Psoas muscle (tissue), 8 donors: ENCODE measurements around the gene MOB3B. TPM values are rescaled to one million over a fixed set of nuclear protein-coding genes. Genes with fewer than 3 reads are reported as not detected.

Source experiments
- ATAC-seq, 4 donors: fragments of 200-7000 bp; cut with Tn5 transposase; one replicate each; pipeline ENCODE4 v1.9.1; 2020; ENCODE audit warnings: moderate library complexity in 3 of 4, mild to moderate bottlenecking in 2 of 4
- DNase-seq, 2 donors: peaks; one replicate each; pipeline ENCODE4 v3.0.0-alpha.2; 2020
- H3K27ac ChIP-seq: fragments of 200-600 bp; one replicate; pipeline ENCODE4 v1.8.0; 2022
- H3K27me3 ChIP-seq, 3 donors: fragments of 200-600 bp in 1 of 3; one replicate each; pipeline versions ENCODE4 v1.6.1 to v1.8.0; 2013 to 2022; ENCODE audit warnings: low read length in 2 of 3, mild to moderate bottlenecking in 2 of 3, moderate library complexity in 1 of 3; ENCODE audit not compliant: insufficient read depth in 3 of 3
- H3K36me3 ChIP-seq, 2 donors: fragments of 200-600 bp in 1 of 2; one replicate each; pipeline versions ENCODE4 v1.6.1 to v1.8.0; 2013 to 2022; ENCODE audit warnings: low read depth in 1 of 2, mild to moderate bottlenecking in 1 of 2, moderate library complexity in 1 of 2; ENCODE audit not compliant: insufficient read depth in 1 of 2
- H3K4me1 ChIP-seq: fragments of 200-600 bp; one replicate; pipeline ENCODE4 v1.8.0; 2022
- H3K4me3 ChIP-seq: fragments of 200-600 bp; one replicate; pipeline ENCODE4 v1.8.0; 2022; ENCODE audit warnings: mild to moderate bottlenecking
- H3K9me3 ChIP-seq: fragments of 200-600 bp; one replicate; pipeline ENCODE4 v1.8.0; 2022
- WGBS, 3 donors: extraction: QIAGEN DNeasy Blood & Tissue Kit; methylation state at CpG; one replicate each; pipeline versions ENCODE4 v1.1.6 to v1.1.7; 2013; 5-methylcytosine and 5-hydroxymethylcytosine counted together
- intact Hi-C, 2 donors: fragments of 100-400 bp; cut with DNase I; formaldehyde crosslinking; loops; one replicate each; pipeline versions ENCODE4 v1.11.0 to v1.14.2; 2022
- polyA plus RNA-seq, 3 donors: library from polyadenylated mRNA; stranded (reverse); fragments of 200-250 nt; gene quantifications; one replicate each; pipeline ENCODE4 v1.2.3, GENCODE V29; 2013
- total RNA-seq, 4 donors: library from RNA; stranded (reverse); fragmentation: NEBNext Ultra II Directional in 2 of 4; extraction: Animal tissue kit (Norgen Biotek cat#: 25700) in 2 of 4; gene quantifications; one replicate each; pipeline versions ENCODE4 v1.2.1 to v1.2.4, GENCODE V29; 2021 to 2023
- TF ChIP-seq, protein P1 (sequence below): fragments of 200-600 bp; IDR thresholded peaks from one replicate; pipeline ENCODE4 v1.8.0; 2022; ENCODE audit warnings: antibody characterized with exemption
- donor health status: healthy with polysubstance abuse.
- donor health status: DM: no; HTN: no; CAD: no; lungs with moderate emphysema.
- donor health status: Bipolar disorder and iron deficiency.
- donor health status: healthy.
- donor health status: DM: yes; HTN: yes; CAD: no.
- donor health status: DM: no; HTN: no; CAD: no.
- donor health status: DM: no; HTN: no; CAD: no.
- donor health status: DM: yes; HTN: yes; CAD: no.

MOB3B gene
- total and polyA plus RNA-seq, 7 donors, result 0.57 to 4.5 (median 1.8) TPM

- Histone ChIP-seq H3K4me3 (no peak overlapping the region), H3K9me3 (no peaks in the 10 kb centered on the region), H3K36me3 (no peaks in the 10 kb centered on the region), H3K27me3 (no peaks in the 10 kb centered on the region), H3K4me1 (peaks cover 8% of the 10 kb centered on the region), H3K27ac (no peak overlapping the region)
- TF ChIP-seq, protein P1, sequence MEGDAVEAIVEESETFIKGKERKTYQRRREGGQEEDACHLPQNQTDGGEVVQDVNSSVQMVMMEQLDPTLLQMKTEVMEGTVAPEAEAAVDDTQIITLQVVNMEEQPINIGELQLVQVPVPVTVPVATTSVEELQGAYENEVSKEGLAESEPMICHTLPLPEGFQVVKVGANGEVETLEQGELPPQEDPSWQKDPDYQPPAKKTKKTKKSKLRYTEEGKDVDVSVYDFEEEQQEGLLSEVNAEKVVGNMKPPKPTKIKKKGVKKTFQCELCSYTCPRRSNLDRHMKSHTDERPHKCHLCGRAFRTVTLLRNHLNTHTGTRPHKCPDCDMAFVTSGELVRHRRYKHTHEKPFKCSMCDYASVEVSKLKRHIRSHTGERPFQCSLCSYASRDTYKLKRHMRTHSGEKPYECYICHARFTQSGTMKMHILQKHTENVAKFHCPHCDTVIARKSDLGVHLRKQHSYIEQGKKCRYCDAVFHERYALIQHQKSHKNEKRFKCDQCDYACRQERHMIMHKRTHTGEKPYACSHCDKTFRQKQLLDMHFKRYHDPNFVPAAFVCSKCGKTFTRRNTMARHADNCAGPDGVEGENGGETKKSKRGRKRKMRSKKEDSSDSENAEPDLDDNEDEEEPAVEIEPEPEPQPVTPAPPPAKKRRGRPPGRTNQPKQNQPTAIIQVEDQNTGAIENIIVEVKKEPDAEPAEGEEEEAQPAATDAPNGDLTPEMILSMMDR, result no peak
- 86 to 90% (median 90%) methylated on average over 1 of the region's 1 CpG for WGBS, 3 donors
- intact Hi-C loops, result no loop called here
- no peak for DNase-seq
- no peak for ATAC-seq
These were observed 3.7 kb upstream of the MOB3B start for GRCh38 chr9:27533311-27533710.

DNA sequence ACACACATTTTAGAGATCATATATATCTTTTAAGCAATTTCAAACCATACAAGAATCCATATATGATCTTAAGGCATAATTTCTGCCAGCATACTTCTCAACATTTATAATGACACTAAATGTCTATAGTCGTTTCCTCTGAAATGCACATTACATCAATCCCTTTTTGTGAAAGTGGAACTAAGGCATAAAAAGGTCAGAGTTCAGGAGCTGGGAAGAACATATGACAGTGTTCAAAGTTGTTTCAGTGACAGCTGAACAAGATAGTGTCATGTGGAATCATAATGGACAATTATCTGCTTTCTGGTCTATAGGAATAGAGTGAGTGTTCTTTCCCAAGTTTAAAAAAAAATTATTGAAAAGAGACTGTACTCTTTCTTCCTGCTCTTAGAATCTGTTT is 2.4 kb upstream of the MOB3B start:
- intact Hi-C loops, result no loop called here
- ATAC-seq (no peak), DNase-seq (no peak)
- Histone ChIP-seq H3K36me3 (no peaks in the 10 kb centered on the region), H3K27ac (no peak overlapping the region), H3K27me3 (no peaks in the 10 kb centered on the region), H3K9me3 (no peaks in the 10 kb centered on the region), H3K4me3 (no peak overlapping the region), H3K4me1 (peaks cover 6% of the 10 kb centered on the region)
- WGBS, 3 donors, result 69 to 83% (median 79%) methylated on average over 1 of the region's 1 CpG
- TF ChIP-seq, protein P1, result no peak

DNA sequence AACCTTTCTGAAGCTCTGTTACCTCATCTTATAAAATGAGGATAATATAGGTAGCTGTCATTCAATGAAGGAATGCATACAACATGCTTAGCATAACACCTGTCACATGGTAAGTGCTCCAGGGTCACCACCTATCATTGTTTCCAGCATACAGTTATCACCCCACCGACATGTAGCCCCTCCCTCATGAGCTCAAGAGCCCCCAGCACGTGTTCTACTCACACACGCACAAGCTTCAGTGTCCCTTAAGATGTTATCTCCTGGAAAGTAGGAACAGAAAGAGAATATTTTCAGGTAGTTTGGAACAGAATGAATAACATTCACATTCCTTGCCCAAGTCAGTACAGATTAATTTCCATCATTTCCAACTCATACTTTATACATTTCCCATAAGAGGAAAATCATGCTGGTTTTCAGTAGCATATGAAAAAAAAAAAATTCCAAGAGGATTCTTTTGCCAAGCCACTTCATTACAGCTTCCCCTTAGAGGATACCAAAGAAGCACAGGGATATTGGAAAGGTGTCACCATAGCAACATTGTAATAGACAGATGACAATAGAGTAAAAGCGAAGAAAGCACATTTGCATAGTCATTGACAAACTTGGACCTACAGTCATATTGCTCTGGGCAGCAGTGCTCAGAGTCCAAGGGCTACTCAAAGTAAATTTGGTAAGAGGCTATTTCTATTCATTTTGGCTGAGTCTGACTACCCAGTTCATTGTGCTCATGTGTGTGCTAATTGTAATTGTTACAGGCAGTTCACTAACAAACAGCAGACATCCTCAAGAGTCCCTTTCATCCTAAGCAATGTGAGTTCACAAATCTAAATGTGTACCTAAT is 1.5 kb upstream of the MOB3B start:
- DNase-seq, result no peak
- Histone ChIP-seq H3K36me3 (no peaks in the 10 kb centered on the region), H3K4me3 (no peak overlapping the region), H3K4me1 (no peaks in the 10 kb centered on the region), H3K27me3 (no peaks in the 10 kb centered on the region), H3K27ac (no peak overlapping the region), H3K9me3 (no peaks in the 10 kb centered on the region)
- TF ChIP-seq, protein P1, result no peak
- ATAC-seq, result no peak
- 73 to 79% (median 74%) methylated on average over 4 of the region's 4 CpGs for WGBS, 3 donors
- intact Hi-C loops, result no loop called here

DNA sequence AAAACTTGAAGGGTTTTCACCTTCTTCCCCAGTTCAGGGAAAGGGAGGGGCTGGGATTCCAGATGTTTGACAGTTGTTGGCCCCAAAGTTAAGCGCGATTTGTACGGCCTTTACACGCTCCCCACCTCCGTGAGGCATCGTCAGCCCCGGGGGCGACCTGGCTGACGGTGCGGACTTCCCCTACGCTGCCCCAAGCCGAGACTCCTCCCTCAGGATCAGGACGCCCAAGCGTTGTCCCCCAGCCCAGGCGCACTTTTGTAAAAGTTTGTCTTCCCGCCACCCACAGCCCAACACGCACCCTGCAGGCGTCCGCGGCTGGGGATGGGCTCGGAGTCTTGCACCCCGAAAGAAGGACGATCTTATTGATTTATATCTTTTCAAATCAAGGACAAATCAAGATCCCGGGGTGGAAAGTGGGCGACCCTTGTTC is 713 bp downstream of the MOB3B start:
- ATAC-seq (peak; percentile 64 to 75 (median 67)), DNase-seq (peak; percentile 47 to 76)
- Histone ChIP-seq H3K9me3 (no peaks in the 10 kb centered on the region), H3K4me1 (no peaks in the 10 kb centered on the region), H3K36me3 (no peaks in the 10 kb centered on the region), H3K27ac (peak overlapping the region; percentile 77), H3K27me3 (no peaks in the 10 kb centered on the region), H3K4me3 (peak overlapping the region; percentile 83)
- TF ChIP-seq, protein P1, result no peak
- intact Hi-C loops, result loop anchor here (2.0 to 5.0 kb wide), 5 partner anchors 42 to 196 kb away; no protein-coding TSS in a partner anchor
- whole genome bisulfite sequencing, 3 donors, result 0 to 1% (median 0%) methylated on average over 25 of the region's 25 CpGs
